GM12872 (cell line): ENCODE results near the gene RSPH9.

Source experiments
- TF ChIP-seq, protein P1 (sequence below): IDR thresholded peaks from 3 replicates; pipeline ENCODE4 v1.5.1; 2011; ENCODE audit warnings: low read depth, mild to moderate bottlenecking, low read length, moderate library complexity; ENCODE audit not compliant: insufficient read depth

RSPH9 gene

DNA sequence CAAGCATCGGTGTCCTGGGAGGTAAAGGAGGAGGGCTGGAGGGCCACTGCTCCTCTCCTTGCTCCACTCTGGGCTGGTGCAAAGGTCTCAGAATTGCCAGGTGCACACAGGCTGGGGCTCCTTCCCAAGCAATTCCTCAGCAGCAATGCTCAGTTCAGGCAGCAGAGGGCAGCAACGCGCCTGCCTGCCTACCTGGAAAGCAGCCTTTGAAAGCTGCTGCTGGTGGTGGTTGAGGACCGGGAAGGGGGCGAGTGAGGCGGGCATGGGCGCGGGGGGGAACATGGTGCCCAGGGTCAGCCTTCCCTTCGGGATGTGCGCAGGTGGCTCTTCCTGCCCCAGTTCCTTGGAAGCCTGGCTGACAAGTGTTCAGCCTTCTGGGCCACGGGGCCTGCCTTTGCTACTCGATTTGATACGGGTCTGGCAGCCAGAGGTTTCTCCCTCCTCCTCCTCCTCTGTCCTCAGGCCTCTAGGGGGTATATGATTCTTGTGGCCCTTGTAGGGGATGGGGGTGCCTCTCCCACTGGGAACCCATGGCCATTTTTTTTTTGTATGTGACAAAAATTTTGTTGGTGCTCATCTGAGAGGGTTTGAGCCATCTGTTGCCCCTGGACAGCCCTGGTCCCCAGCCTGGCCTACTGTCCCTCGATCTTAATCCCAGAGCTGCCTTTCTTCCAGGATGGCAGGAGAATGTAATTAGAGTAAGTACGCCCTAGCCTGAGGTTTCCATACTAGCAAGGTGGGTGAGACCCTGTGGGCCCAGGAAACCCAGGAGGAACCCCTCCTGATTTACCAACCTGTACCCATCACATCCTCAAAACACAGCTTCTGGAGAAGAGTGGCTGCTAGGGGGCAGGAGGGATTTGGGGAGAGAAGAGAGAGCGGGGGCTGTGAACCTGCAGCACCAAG is 22.7 kb downstream of the RSPH9 start:
- TF ChIP-seq, protein P1, sequence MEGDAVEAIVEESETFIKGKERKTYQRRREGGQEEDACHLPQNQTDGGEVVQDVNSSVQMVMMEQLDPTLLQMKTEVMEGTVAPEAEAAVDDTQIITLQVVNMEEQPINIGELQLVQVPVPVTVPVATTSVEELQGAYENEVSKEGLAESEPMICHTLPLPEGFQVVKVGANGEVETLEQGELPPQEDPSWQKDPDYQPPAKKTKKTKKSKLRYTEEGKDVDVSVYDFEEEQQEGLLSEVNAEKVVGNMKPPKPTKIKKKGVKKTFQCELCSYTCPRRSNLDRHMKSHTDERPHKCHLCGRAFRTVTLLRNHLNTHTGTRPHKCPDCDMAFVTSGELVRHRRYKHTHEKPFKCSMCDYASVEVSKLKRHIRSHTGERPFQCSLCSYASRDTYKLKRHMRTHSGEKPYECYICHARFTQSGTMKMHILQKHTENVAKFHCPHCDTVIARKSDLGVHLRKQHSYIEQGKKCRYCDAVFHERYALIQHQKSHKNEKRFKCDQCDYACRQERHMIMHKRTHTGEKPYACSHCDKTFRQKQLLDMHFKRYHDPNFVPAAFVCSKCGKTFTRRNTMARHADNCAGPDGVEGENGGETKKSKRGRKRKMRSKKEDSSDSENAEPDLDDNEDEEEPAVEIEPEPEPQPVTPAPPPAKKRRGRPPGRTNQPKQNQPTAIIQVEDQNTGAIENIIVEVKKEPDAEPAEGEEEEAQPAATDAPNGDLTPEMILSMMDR: peak; percentile 98

DNA sequence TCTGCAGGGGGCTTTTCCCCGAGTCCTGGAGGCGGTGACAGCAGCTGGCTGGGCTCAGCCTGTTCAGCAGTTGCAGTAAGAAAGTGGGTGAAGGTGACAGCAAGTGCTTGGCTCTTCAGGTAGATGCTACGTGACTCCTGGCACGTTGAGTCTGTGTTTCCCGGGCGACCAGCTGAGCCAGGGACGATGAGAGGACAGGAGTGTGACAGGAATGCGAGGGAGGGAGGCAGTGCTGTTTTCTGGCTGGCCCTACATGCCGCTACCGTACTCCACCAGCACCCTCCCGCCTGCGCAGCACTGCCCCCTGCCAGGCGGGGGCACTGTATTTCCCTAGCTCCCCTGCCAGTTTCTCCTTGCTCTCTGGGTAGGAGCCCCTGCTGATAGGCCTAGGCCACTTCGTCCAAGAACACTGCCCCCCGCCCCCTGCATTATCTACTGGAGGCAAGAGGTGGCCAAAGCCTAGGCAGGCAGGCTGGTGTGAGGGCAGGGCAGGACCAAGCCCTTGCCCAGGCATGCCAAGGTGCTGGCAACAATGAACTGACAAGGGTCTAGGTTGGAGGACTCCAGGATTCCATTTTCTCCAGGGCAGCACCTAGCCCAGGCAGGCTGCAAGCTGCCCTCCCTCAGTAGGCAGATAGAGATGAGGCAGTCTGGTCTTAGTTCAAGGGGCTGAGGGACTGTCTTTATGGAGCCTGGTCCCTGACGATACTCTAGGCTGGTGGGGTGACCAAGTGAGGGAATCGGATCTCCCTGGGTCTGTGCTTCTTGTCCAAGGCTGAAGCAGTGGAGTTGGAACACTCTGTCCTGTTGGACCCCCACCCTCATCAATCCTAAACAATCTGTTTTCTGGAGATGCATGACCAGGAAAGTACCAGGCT is 23.6 kb downstream of the RSPH9 start:
- TF ChIP-seq, protein P1: peak; percentile 87

DNA sequence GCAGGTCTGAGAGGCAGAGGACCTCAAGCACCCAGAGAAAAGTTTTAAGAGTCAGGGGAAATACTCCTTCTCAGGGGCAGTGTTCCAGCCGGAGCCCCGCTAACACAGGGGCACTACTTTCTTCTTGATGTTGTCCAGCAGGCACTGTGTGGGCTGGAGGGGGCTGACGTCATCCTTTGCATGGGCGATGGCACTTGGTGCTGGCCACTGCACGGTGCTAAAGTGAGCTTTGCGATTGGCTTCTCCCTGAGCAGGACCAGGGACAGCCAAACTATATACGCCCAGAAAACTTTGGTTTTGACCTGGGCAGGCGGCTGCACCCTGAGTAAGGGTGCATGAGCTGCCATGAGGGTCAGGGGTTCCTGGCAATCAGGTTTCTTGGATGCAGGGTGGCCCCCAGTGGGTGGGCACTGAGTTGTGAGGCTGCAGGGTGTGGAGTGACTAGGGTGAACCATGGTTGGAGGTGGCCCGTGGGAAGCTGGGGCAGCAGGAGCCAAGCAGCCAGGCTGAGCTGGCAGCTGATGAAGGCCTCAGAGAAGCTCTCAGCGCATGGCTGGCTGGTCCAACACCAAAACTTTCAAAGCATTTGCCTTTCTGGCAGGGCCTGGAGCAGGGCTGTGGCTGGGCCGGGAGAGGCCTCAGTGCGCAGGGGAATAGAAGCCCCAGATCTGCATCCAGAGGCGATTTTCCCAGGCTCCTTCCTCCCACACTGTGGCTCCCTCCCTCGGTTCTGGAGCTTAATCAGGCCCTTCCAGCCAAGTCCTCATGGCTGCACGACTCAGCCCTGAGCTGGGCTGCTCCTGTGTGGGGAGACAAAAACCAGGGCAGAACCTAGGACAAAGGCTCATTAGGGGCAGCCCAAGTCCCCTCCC is 24.4 kb downstream of the RSPH9 start:
- TF ChIP-seq, protein P1: no peak

DNA sequence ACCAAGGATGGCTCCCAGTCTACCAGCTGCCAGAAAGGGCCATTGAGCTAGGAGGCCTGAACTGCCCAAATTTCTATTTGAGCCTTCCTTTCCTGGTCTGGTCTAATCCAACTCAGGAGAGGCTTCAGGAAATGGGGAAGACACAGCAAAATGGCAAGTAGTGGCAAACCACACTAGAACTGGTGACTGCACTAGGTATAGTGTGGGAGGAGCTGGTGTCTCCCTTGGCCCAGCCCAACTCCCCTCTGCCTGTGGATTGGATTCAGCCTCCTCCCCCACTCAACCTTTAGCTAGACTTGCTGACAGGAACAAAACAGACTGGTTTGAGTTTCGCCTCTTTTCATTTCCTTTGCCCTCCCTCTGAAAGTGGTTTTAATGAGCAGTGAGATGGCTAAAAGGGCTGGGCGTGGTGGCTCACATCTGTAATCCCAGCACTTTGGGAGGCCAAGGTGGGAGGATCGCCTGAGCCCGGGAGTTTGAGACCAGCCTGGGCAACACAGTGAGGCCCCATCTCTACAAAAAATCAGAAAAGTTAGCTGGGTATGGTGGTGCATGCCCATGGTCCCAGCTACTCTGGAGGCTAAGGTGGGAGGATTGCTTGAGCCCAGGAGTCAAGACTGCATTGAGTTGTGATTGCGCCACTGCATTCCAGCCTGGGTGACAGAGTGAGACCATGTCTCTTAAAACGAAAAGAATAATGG is 25.2 kb downstream of the RSPH9 start:
- TF ChIP-seq, protein P1: no peak

DNA sequence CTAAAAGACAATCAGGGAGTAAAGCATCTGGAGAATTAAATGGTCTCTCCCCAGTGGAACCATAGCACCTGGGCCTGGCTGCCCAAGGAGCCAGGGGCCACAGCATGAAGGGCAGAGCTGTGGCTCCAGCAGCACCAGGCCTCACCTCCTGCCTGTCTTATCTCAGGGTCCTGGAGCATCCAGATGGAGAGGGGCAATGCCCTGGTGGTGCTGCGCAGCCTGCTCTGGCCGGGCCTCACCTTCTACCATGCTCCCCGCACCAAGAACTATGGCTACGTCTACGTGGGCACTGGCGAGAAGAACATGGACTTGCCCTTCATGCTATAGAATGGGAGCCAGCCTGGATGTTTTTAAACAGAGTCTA is 25.8 kb downstream of the RSPH9 start:
- TF ChIP-seq, protein P1: no peak

DNA sequence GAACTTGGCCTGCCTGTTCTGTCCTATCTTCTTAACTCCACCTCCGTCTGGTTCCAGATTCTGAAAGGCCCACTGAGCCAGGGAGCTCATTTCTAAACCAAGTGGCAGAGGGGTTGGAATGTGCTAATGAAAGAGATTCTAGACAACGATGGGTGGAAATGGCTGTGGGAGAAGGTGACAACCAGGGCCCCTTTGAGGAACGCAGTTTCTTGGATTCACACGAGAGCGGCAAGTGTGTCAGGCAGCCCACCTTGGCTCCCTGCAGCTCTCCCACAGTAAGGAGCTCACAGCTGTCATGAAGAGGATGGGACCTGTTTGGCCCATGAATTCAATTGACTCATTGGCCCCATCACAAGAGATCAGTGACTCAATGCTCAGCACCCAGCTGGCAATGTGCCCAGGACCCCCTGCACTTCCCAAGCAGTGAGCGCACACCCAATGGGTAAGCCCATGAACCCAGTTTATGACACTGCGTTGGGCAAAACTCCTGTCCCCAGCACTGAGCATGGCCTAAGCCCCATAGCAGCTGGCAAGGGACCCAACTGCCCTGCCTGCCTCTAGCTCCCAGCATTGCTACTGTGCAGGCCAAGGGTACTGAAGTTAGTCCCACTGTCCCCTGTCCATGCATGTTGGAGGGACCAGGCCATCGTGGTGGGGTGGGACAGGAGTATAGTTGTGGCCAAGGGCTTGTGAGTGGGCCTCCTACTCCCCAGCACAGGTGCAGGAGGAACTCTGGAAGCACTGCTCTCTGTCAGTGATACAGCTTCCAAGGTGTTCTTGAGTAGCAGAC is 26.4 kb downstream of the RSPH9 start:
- TF ChIP-seq, protein P1: no peak
